ENCODE results near the gene DYNC1I1.

GRCh38 chr7:95758187-95758586 lies 14.2 kb upstream of the DYNC1I1 start:
- TF ChIP-seq CTCF (IDR thresholded peaks at IDR 0.05 in 4 of 5, conservative IDR thresholded peaks at IDR 0.05 in 1 of 5) (no peak), POLR2A (IDR thresholded peaks at IDR 0.05) (no peak)

Data from gastrocnemius medialis (tissue), 4 donors.